Natural killer cell treated with Interleukin-12 subunit alpha and Interleukin-12 subunit beta and Interleukin-15 and Interleukin-18, amount 100 ng/mL, for 72 hours (primary cell): ENCODE results near the gene ADAMTS18. TPM values are rescaled to one million over a fixed set of nuclear protein-coding genes. Genes with fewer than 3 reads are reported as not detected.
"Not testable (repeated sequence)": the region's sequence is repeated elsewhere in the genome, so short reads cannot be mapped to it uniquely, and the experiment has no call there.

Source experiments
- ATAC-seq, 2 donors: fragments of 150-1000 bp; cut with Tn5 transposase in 1 of 2; sonication (Bioruptor Pico), chemical (Tn5 transposase) in 1 of 2; 2 replicates each; pipeline ENCODE4 v1.10.0; 2021
- DNase-seq: peaks from one replicate; pipeline ENCODE4 v3.0.0; 2022; ENCODE audit warnings: low spot score
- H3K27ac Mint-ChIP-seq, 2 donors: 1 replicate in 1 of 2; 2 replicates in 1 of 2; pipeline ENCODE4 v1.8.0; 2022; ENCODE audit warnings: mixed read lengths in 2 of 2, mild to moderate bottlenecking in 1 of 2, moderate library complexity in 1 of 2
- H3K27me3 Mint-ChIP-seq, 2 donors: 1 replicate in 1 of 2; 2 replicates in 1 of 2; pipeline ENCODE4 v1.8.0; 2022; ENCODE audit warnings: mixed read lengths in 2 of 2
- H3K36me3 Mint-ChIP-seq: one replicate; pipeline ENCODE4 v1.8.0; 2022; ENCODE audit warnings: mixed read lengths
- H3K4me1 Mint-ChIP-seq, 2 donors: 1 replicate in 1 of 2; 2 replicates in 1 of 2; pipeline ENCODE4 v1.8.0; 2022; ENCODE audit warnings: low read depth in 2 of 2, mixed read lengths in 2 of 2, mild to moderate bottlenecking in 1 of 2
- H3K4me3 Mint-ChIP-seq: one replicate; pipeline ENCODE4 v1.8.0; 2022; ENCODE audit warnings: mixed read lengths
- H3K9me3 Mint-ChIP-seq: 2 replicates; pipeline ENCODE4 v1.8.0; 2022; ENCODE audit warnings: mixed read lengths
- total RNA-seq, 2 donors: library from RNA; stranded (reverse); gene quantifications; one replicate each; pipeline ENCODE4 v1.2.3, GENCODE V29; 2022

ADAMTS18 gene
- total RNA-seq, 2 donors from 2014 or later: not detected

- Mint-ChIP-seq H3K4me1 (peaks cover 0 to 9% of the 10 kb centered on the region in 2 donors), H3K36me3 (no peaks in the 10 kb centered on the region), H3K4me3 (no peak overlapping the region), H3K27me3 (no peaks in the 10 kb centered on the region), H3K27ac (no peak overlapping the region), H3K9me3 (no peaks in the 10 kb centered on the region)
- DNase-seq (no peak), ATAC-seq (no peak)
These were observed 138.9 kb downstream of the ADAMTS18 start for GRCh38 chr16:77295896-77296295.

GRCh38 chr16:77290451-77291115 lies 144.3 kb downstream of the ADAMTS18 start:
- H3K27me3 Mint-ChIP-seq: no peaks in the 10 kb centered on the region
- no peak for ATAC-seq
- H3K9me3 Mint-ChIP-seq: no peaks in the 10 kb centered on the region
- H3K36me3 Mint-ChIP-seq: no peaks in the 10 kb centered on the region
- H3K4me1 Mint-ChIP-seq: no peaks in the 10 kb centered on the region
- H3K27ac Mint-ChIP-seq: no peak overlapping the region
- DNase-seq: no peak
- H3K4me3 Mint-ChIP-seq: no peak overlapping the region

- Mint-ChIP-seq H3K36me3 (no peaks in the 10 kb centered on the region), H3K4me3 (no peak overlapping the region), H3K4me1 (no peaks in the 10 kb centered on the region), H3K9me3 (no peaks in the 10 kb centered on the region), H3K27ac (peak overlapping the region in 1 of 2 donors; percentile 33), H3K27me3 (no peaks in the 10 kb centered on the region)
- ATAC-seq (no peak), DNase-seq (no peak)
These were observed 145.5 kb downstream of the ADAMTS18 start for GRCh38 chr16:77289331-77289809.

- ATAC-seq: no peak
- Mint-ChIP-seq H3K27ac (no peak overlapping the region), H3K9me3 (no peaks in the 10 kb centered on the region), H3K27me3 (no peaks in the 10 kb centered on the region), H3K4me3 (no peak overlapping the region), H3K4me1 (no peaks in the 10 kb centered on the region), H3K36me3 (no peaks in the 10 kb centered on the region)
- no peak for DNase-seq
These were observed 146.6 kb downstream of the ADAMTS18 start for GRCh38 chr16:77288222-77288621.

GRCh38 chr16:77285676-77286075 lies 149.2 kb downstream of the ADAMTS18 start:
- ATAC-seq (no peak), DNase-seq (no peak)
- Mint-ChIP-seq H3K36me3 (no peaks in the 10 kb centered on the region), H3K4me3 (no peak overlapping the region), H3K27me3 (no peaks in the 10 kb centered on the region), H3K27ac (no peak overlapping the region), H3K4me1 (no peaks in the 10 kb centered on the region), H3K9me3 (no peaks in the 10 kb centered on the region)

GRCh38 chr16:77282345-77282744 lies 152.5 kb downstream of the ADAMTS18 start:
- H3K27me3 Mint-ChIP-seq: no peaks in the 10 kb centered on the region
- H3K4me3 Mint-ChIP-seq: no peak overlapping the region
- ATAC-seq: no peak

GRCh38 chr16:77279316-77279715 lies 155.5 kb downstream of the ADAMTS18 start:
- H3K4me1 Mint-ChIP-seq, H3K36me3 Mint-ChIP-seq, H3K27ac Mint-ChIP-seq, H3K4me3 Mint-ChIP-seq, H3K9me3 Mint-ChIP-seq, DNase-seq, H3K27me3 Mint-ChIP-seq, ATAC-seq: not testable (repeated sequence)

More at GRCh38 chr16:77282345-77282744, 152.5 kb downstream of the ADAMTS18 start:
- Mint-ChIP-seq H3K9me3 (no peaks in the 10 kb centered on the region), H3K4me1 (no peaks in the 10 kb centered on the region), H3K27ac (no peak overlapping the region), H3K36me3 (no peaks in the 10 kb centered on the region)
- DNase-seq: no peak

GRCh38 chr16:77277571-77277970 lies 157.3 kb downstream of the ADAMTS18 start:
- Mint-ChIP-seq H3K4me1 (no peaks in the 10 kb centered on the region), H3K4me3 (no peak overlapping the region), H3K9me3 (no peaks in the 10 kb centered on the region), H3K36me3 (no peaks in the 10 kb centered on the region), H3K27me3 (peaks cover 6 to 10% of the 10 kb centered on the region in 2 donors), H3K27ac (no peak overlapping the region)
- ATAC-seq (no peak), DNase-seq (no peak)

- H3K27me3 Mint-ChIP-seq: peaks cover 8 to 14% of the 10 kb centered on the region in 2 donors
- no peaks in the 10 kb centered on the region for H3K36me3 Mint-ChIP-seq
- no peak overlapping the region for H3K27ac Mint-ChIP-seq
- H3K4me3 Mint-ChIP-seq: no peak overlapping the region
- no peak for DNase-seq
- no peaks in the 10 kb centered on the region for H3K9me3 Mint-ChIP-seq
- H3K4me1 Mint-ChIP-seq: no peaks in the 10 kb centered on the region
- ATAC-seq: no peak
These were observed 157.7 kb downstream of the ADAMTS18 start for GRCh38 chr16:77277141-77277540.

- H3K27ac Mint-ChIP-seq: no peak overlapping the region
- DNase-seq (no peak), ATAC-seq (no peak)
- no peaks in the 10 kb centered on the region for H3K4me1 Mint-ChIP-seq
- no peaks in the 10 kb centered on the region for H3K36me3 Mint-ChIP-seq
- H3K27me3 Mint-ChIP-seq: peaks cover 8 to 15% of the 10 kb centered on the region in 2 donors
- no peaks in the 10 kb centered on the region for H3K9me3 Mint-ChIP-seq
- H3K4me3 Mint-ChIP-seq: no peak overlapping the region
These were observed 158.2 kb downstream of the ADAMTS18 start for GRCh38 chr16:77276661-77277060.

GRCh38 chr16:77275303-77275702 lies 159.5 kb downstream of the ADAMTS18 start:
- H3K27me3 Mint-ChIP-seq: peaks cover 8 to 15% of the 10 kb centered on the region in 2 donors
- not testable (repeated sequence) for H3K4me1 Mint-ChIP-seq, DNase-seq, H3K27ac Mint-ChIP-seq, H3K4me3 Mint-ChIP-seq, H3K9me3 Mint-ChIP-seq, H3K36me3 Mint-ChIP-seq, ATAC-seq

GRCh38 chr16:77273815-77274214 lies 161.0 kb downstream of the ADAMTS18 start:
- Mint-ChIP-seq H3K4me3 (no peak overlapping the region), H3K27me3 (peaks cover 10 to 15% of the 10 kb centered on the region in 2 donors), H3K4me1 (no peaks in the 10 kb centered on the region), H3K9me3 (no peaks in the 10 kb centered on the region), H3K36me3 (no peaks in the 10 kb centered on the region), H3K27ac (no peak overlapping the region)
- ATAC-seq (no peak), DNase-seq (no peak)

GRCh38 chr16:77271532-77272426 lies 163.1 kb downstream of the ADAMTS18 start:
- H3K27ac Mint-ChIP-seq: no peak overlapping the region
- DNase-seq (no peak), ATAC-seq (no peak)
- H3K36me3 Mint-ChIP-seq: no peaks in the 10 kb centered on the region
- H3K4me1 Mint-ChIP-seq: no peaks in the 10 kb centered on the region
- H3K4me3 Mint-ChIP-seq: no peak overlapping the region
- H3K9me3 Mint-ChIP-seq: no peaks in the 10 kb centered on the region
- peaks cover 14 to 34% of the 10 kb centered on the region in 2 donors for H3K27me3 Mint-ChIP-seq

- not testable (repeated sequence) for H3K36me3 Mint-ChIP-seq, DNase-seq, H3K4me1 Mint-ChIP-seq, H3K9me3 Mint-ChIP-seq, H3K4me3 Mint-ChIP-seq, ATAC-seq, H3K27ac Mint-ChIP-seq
- peaks cover 12 to 55% of the 10 kb centered on the region in 2 donors for H3K27me3 Mint-ChIP-seq
These were observed 168.6 kb downstream of the ADAMTS18 start for GRCh38 chr16:77266185-77266584.
